Ovary (tissue), 9 donors: ENCODE results near the gene CCDC33. TPM values are rescaled to one million over a fixed set of nuclear protein-coding genes. Genes with fewer than 3 reads are reported as not detected.

ENCODE experiments used
- DNase-seq, 5 donors: peaks; one replicate each; pipeline ENCODE4 v3.0.0-alpha.2; 2019 to 2020
- H3K27ac ChIP-seq, 2 donors: fragments of 200-600 bp; one replicate each; pipeline versions ENCODE4 v1.5.1 to v1.8.0; 2019 to 2022
- H3K27me3 ChIP-seq: fragments of 200-600 bp; one replicate; pipeline ENCODE4 v1.8.0; 2022
- H3K36me3 ChIP-seq: fragments of 200-600 bp; sonication (generic); one replicate; pipeline ENCODE4 v1.5.1; 2019
- H3K4me1 ChIP-seq: one replicate; pipeline ENCODE4 v1.8.1; 2013; ENCODE audit warnings: mild to moderate bottlenecking, moderate library complexity; ENCODE audit not compliant: insufficient read depth
- H3K4me3 ChIP-seq: fragments of 200-600 bp; sonication (generic); one replicate; pipeline ENCODE4 v1.5.1; 2017
- H3K9me3 ChIP-seq, 2 donors: fragments of 200-600 bp in 1 of 2; sonication (generic) in 1 of 2; one replicate each; pipeline versions ENCODE4 v1.5.1 to v1.8.1; 2013 to 2019; ENCODE audit warnings: mild to moderate bottlenecking in 1 of 2, moderate library complexity in 1 of 2
- CTCF ChIP-seq, 3 donors: fragments of 450-650 bp in 2 of 3; fragments of 200-600 bp in 1 of 3; IDR thresholded peaks; one replicate each; pipeline versions ENCODE4 v1.5.1 to v1.8.0; 2016 to 2022; ENCODE audit warnings: antibody characterized with exemption in 3 of 3, mild to moderate bottlenecking in 1 of 3
- EP300 ChIP-seq: sonication (generic); formaldehyde crosslinking; IDR thresholded peaks from one replicate; pipeline ENCODE4 v1.6.1; 2017; ENCODE audit warnings: antibody characterized with exemption
- POLR2A ChIP-seq: fragments of 450-650 bp; IDR thresholded peaks from one replicate; pipeline ENCODE4 v1.6.1; 2017; ENCODE audit warnings: antibody characterized with exemption, mild to moderate bottlenecking, moderate library complexity
- WGBS, 3 donors: extraction: QIAGEN DNeasy Blood & Tissue Kit in 1 of 3; methylation state at CpG; one replicate each; pipeline versions ENCODE4 v1.1.5 to v1.1.7; 2013 to 2017; 5-methylcytosine and 5-hydroxymethylcytosine counted together
- intact Hi-C, 4 donors: fragments of 100-400 bp; cut with DNase I; formaldehyde crosslinking; loops; one replicate each; pipeline versions ENCODE4 v1.11.0 to v1.15.1; 2022 to 2023
- polyA plus RNA-seq, 2 donors: library from polyadenylated mRNA; stranded (reverse); fragments of 200-250 nt in 1 of 2; fragments of 350-450 nt in 1 of 2; fragmentation: Illumina TruSeq in 1 of 2; extraction: RNeasy Lipid Tissue Mini Kit (QIAGEN cat#74804) in 1 of 2; gene quantifications; one replicate each; pipeline ENCODE4 v1.2.3, GENCODE V29; 2013 to 2014
- total RNA-seq, 7 donors: library from RNA; depleted of rRNA in 2 of 7; stranded (reverse); fragments of >200 nt in 2 of 7; fragmentation: NEBNext Ultra II Directional in 3 of 7; extraction: Animal tissue kit (Norgen Biotek cat#: 25700) in 3 of 7; gene quantifications; one replicate each; pipeline versions ENCODE4 v1.1.0 to v1.2.4, GENCODE V29; 2016 to 2023
- donor health status: DM: no; HTN: no; CAD: no; lungs with moderate emphysema.
- donor health status: DM: no; HTN: no; CAD: no.
- donor health status: Bipolar disorder and iron deficiency.
- donor health status: DM: yes; HTN: yes; CAD: no.
- donor health status: DM: no; HTN: no; CAD: no.
- donor health status: DM: yes; HTN: yes; CAD: no.

CCDC33 gene
- total and polyA plus RNA-seq, 9 donors = 0.10 to 24.7 (median 1.9) TPM; not detected in 3

GRCh38 chr15:74364936-74365597, 128.9 kb downstream of the CCDC33 start:
- Histone ChIP-seq H3K9me3 (no peaks in the 10 kb centered on the region), H3K27me3 (no peaks in the 10 kb centered on the region), H3K36me3 (no peaks in the 10 kb centered on the region), H3K4me1 (peaks cover 14% of the 10 kb centered on the region), H3K4me3 (peak overlapping the region; percentile 80), H3K27ac (peak overlapping the region; percentile 90 to 96)
- WGBS, 3 donors = 68 to 77% (median 73%) methylated on average over 12 of the region's 12 CpGs
- no peak for DNase-seq
- TF ChIP-seq POLR2A = no peak
- TF ChIP-seq CTCF (IDR thresholded peaks at IDR 0.05) = no peak
- TF ChIP-seq EP300 = no peak
- intact Hi-C loops = no loop called here

- no peak for TF ChIP-seq EP300
- TF ChIP-seq POLR2A = peak; percentile 39
- peak; percentile 73 to 88 (median 75) for DNase-seq
- WGBS, 3 donors = 2 to 4% (median 3%) methylated on average over 55 to 75 of the region's 75 CpGs
- intact Hi-C loops = no loop called here
- Histone ChIP-seq H3K27me3 (no peaks in the 10 kb centered on the region), H3K27ac (peak overlapping the region; percentile 90 to 96), H3K4me1 (peaks cover 14% of the 10 kb centered on the region), H3K36me3 (no peaks in the 10 kb centered on the region), H3K4me3 (peak overlapping the region; percentile 80), H3K9me3 (no peaks in the 10 kb centered on the region)
Observed at GRCh38 chr15:74365598-74366445, 129.7 kb downstream of the CCDC33 start.

GRCh38 chr15:74367296-74367854, 131.2 kb downstream of the CCDC33 start, which contains the start of gene CYP11A1:
Gene CYP11A1 (minus strand): TSS chr15:74367646. CDS start chr15:74367585, 61 bp downstream.
- H3K27me3 ChIP-seq = no peaks in the 10 kb centered on the region
- peak within 1 kb of the TSS; percentile 80 for H3K4me3 ChIP-seq
- peaks cover 14% of the 10 kb centered on the region for H3K4me1 ChIP-seq
- no peaks in the 10 kb centered on the region for H3K36me3 ChIP-seq
- peak in 1 of 5 donors; percentile 53 for DNase-seq
- no peaks in the 10 kb centered on the region for H3K9me3 ChIP-seq
- intact Hi-C loops = no loop called here
- H3K27ac ChIP-seq = peak within 1 kb of the TSS; percentile 70 to 79
- TF ChIP-seq EP300 = no peak
- TF ChIP-seq POLR2A = no peak
- TF ChIP-seq CTCF (IDR thresholded peaks at IDR 0.05) = no peak
- 62 to 69% (median 64%) methylated on average over 12 of the region's 12 CpGs for WGBS, 3 donors

GRCh38 chr15:74368121-74368520, 132.0 kb downstream of the CCDC33 start:
- Histone ChIP-seq H3K27ac (peak overlapping the region; percentile 70 to 79), H3K9me3 (no peaks in the 10 kb centered on the region), H3K36me3 (no peaks in the 10 kb centered on the region), H3K27me3 (no peaks in the 10 kb centered on the region), H3K4me1 (peaks cover 14% of the 10 kb centered on the region), H3K4me3 (no peak overlapping the region)
- WGBS, 3 donors = 84 to 86% (median 85%) methylated on average over 3 of the region's 3 CpGs
- no peak for DNase-seq
- TF ChIP-seq CTCF (IDR thresholded peaks at IDR 0.05) = no peak
- TF ChIP-seq POLR2A = no peak
- no peak for TF ChIP-seq EP300
- intact Hi-C loops = no loop called here
